HG03378 (cell line): Measurements from ENCODE around the gene CASTOR2.
"Not testable (repeated sequence)": the region's sequence is repeated elsewhere in the genome, so short reads cannot be mapped to it uniquely, and the experiment has no call there.

ENCODE experiments used
- ATAC-seq: cut with Tn5 transposase; IDR thresholded peaks from one replicate; pipeline ENCODE4 v1.9.1; 2021; ENCODE audit warnings: mild to moderate bottlenecking, moderate library complexity; ENCODE audit not compliant: unreplicated experiment

CASTOR2 gene

DNA sequence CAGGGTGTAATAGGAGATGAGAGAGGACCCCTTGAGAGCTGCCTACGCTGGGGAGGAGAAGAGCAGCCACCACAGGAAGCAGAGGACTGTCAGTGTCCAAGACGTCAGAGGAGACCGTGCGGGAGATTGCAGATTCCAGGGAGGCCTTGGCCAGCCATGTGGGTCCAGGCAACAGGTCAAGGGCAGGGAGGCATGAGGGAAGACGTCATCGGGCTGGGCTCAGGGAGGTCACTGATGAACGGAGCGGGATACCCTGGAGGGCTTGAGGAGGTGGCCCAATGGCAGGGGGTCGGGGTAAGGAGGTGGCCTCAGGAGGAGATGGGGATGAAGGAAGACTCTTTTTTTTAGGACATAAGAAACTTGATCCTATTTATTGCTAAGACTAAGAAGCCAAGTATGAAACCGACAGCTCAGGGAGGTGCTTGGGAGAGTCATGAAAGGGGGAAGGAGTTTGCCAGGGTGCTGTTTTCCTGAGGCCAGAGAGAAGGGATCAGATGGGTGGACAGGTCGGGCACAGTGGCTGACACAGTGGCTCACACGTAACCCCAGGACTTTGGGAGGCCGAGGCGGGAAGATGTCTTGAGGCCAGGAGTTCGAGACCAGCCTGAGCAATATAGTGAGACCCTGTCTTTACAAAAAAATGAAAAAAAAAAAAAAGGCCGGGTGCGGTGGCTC lies 30.5 kb downstream of the CASTOR2 start:
- not testable (repeated sequence) for ATAC-seq

GRCh38 chr7:74996361-74996760 lies 31.9 kb downstream of the CASTOR2 start:
- ATAC-seq: not testable (repeated sequence)

GRCh38 chr7:74997811-74998210 lies 33.3 kb downstream of the CASTOR2 start:
- ATAC-seq: not testable (repeated sequence)

DNA sequence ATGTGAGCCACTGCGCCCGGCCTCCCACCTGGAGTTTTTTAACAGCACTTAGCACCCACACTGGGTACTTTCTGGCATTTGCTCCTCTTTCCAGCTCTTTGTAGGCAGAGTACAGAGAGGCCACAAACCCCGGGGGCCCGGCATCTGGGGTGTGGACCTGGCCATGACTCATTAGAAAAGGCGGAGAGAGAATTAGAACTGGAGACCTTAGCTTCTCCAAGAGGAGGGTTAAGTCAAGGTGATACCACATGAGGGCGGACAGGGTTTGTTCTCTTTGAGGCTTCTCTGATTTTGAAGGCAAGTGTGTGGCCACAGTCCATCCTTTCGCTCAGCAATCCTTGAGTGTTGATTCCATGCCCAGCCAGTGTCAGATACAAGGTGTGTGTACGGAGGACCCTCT lies 36.9 kb downstream of the CASTOR2 start:
- ATAC-seq: not testable (repeated sequence)

GRCh38 chr7:75010036-75010435 lies 45.5 kb downstream of the CASTOR2 start:
- no peak for ATAC-seq

DNA sequence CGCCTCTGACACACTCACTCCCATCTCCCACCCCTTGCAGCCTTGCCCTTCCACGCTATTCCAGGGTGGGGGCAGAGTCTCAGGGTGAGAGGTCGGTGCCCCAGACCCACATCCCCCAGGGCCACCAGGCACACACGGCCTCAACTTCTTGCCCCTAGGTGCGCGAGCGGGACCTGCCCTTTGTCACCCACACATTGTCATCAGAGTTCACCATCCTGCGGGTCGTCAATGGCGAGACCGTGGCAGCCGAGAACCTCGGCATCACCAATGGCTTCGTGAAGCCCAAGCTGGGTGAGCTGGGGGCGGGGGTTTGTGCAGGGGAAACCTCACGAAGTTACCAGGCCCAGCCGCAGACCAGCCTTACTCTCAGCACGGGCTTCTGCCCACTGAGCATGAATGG lies 53.3 kb downstream of the CASTOR2 start:
- ATAC-seq: no peak

- ATAC-seq: no peak
Observed at GRCh38 chr7:75018570-75019364, 54.3 kb downstream of the CASTOR2 start.

GRCh38 chr7:75019800-75020199 lies 55.3 kb downstream of the CASTOR2 start:
- no peak for ATAC-seq

DNA sequence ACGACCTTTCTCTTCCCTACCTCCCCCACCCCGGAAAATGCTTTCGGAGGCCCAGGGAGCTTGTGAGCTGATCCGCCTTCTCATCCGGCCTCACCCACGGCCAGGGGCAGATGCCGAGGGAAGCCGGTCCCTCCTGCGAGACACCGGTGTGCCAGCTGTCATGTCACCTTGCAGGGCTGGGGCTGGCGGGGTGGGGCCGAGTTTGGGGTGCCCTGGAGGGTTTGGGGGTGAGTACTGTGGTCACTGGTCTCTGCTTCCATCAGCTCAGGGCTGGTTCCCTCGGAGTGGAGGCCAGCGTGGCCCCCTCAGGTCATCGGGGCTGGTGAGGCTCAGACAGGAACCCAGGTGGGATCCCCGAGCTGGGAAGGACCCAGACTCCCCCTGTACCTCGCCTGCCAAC lies 60.4 kb downstream of the CASTOR2 start:
- ATAC-seq: no peak

- no peak for ATAC-seq
Observed at GRCh38 chr7:75028299-75028698, 63.8 kb downstream of the CASTOR2 start.

DNA sequence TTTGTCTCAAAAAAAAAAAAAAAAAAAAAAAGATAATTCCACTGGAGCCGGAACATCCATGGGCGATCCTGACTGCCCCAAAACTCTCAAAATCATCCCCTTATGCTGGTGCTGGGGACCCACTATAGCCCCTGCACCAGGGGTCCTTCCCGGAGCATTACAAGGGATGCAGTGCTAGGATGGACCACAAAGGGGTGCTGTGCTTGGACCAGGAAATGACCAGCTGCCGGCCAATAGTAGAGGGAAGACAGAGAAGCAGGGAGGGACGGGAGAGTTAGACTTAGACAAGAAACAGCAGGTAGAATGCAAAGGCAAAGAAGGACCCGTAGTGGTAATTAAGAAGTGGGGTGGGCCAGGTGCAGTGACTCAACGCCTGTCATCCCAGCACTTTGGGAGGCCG lies 68.6 kb downstream of the CASTOR2 start:
- ATAC-seq: no peak

DNA sequence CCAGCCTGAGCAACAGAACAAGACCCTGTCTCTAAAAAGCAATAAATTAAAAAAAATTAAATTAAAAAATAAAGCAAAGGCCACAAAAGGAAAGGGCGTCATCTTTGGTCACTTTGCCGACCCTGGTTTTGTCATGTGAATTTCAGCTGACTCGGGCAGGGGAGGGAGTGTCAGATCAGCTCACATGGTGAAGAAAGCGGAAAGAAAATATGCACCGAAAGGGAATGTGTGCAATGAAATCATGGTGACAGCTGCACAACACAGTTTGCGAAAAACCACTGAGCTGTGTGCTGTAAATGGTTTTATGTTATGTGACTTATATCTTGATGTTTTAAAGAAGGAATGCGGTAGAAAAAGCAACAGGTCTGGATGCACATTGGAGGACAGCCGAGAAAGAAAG lies 69.3 kb downstream of the CASTOR2 start:
- ATAC-seq: no peak

DNA sequence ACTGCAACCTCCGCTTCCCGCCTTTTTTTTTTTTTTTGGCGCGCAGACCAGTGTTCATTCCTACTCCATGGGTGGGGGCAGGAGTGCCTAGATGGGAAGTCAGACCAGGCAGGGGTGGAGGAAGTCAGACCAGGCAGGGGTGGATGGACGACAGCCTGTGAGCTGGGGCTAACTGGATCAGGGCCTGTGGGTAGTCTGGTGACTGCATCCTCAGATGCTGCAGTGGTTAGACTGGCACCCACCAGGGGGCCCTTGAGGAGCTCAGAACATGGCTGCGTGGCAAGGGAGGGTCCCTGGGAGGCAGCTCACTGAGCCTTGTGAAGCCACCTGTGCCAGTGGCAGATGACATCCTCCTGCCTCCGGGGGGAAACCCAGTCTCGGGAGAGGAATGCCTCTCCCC lies 74.0 kb downstream of the CASTOR2 start:
- no peak for ATAC-seq

DNA sequence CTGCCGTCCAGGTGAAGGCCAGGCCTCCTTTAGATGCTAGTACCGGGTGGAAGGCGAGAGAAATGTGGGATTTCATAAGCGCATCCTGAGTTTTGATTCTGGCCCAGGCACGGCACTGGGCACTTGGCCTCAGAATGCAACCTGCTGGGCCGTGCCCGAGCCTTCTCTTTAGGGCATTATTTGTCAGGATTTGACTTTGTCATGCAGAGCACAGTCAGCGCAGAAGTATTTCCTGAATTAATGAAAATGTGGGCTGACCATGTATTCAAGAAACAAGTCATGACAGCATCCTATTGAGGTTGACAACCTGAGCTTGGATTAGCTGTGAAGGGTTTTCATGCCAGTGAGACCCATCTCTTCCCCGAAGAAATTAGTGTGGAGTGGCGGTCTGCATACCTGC lies 74.7 kb downstream of the CASTOR2 start:
- no peak for ATAC-seq

DNA sequence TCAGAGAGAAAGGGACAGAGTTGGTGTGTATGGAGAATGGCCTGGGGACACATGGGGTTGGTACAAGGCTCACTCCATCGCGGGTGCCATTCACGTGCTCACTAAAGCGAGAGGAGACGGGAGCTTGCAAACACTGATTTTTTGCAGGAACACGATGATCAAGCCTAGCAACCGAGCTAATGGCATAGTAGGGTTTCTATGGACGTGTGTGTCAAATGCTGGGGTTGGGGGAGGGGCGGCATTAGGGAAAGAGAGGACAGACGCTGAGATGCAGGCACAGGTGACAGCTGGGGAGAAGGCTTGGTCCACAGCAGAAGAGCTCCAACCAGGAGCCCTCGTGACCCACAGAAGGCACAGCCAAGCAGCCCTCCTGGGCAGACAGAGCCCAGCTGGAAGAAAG lies 75.2 kb downstream of the CASTOR2 start:
- no peak for ATAC-seq

DNA sequence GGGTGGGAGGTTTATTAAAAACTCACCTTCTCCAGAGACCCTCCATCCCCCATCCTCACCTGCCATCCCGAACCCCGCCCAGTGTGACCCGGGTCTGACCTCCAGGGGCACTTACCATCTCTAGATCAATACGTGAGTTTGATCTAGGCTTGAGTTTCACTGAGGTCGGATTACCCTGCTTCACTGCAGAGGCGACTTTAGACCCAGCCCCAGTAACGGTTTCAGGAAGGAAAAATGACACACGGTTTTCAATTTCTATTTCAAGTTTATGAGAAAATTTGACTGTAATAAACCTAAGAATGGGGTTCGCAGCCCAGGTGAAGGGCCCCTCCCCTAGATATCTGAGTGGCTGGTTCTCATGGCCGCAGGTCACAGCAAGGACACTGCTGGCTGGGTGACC lies 76.0 kb downstream of the CASTOR2 start:
- ATAC-seq: no peak

- ATAC-seq: no peak
Observed at GRCh38 chr7:75042286-75042685, 77.8 kb downstream of the CASTOR2 start.

GRCh38 chr7:75042831-75043703 lies 78.6 kb downstream of the CASTOR2 start:
- no peak for ATAC-seq

DNA sequence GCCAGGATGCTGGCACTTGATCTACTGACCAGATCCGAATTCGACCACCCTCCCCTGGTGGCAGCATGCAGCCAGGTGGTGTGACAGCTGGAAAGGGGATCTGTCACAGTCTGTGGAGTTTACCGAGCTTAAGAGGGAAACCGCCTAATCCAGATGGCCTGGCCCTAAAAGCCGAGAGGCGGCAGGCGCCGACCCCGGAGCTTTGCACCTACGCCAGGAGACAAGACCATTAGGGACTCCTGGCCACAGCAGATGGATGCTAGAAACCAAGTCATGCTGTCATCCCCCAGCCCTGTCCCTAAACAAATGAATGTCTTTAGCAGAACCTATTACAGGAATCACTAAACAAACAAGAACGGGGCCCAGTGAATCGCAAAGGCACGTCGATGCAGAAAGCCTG lies 81.4 kb downstream of the CASTOR2 start:
- ATAC-seq: no peak

DNA sequence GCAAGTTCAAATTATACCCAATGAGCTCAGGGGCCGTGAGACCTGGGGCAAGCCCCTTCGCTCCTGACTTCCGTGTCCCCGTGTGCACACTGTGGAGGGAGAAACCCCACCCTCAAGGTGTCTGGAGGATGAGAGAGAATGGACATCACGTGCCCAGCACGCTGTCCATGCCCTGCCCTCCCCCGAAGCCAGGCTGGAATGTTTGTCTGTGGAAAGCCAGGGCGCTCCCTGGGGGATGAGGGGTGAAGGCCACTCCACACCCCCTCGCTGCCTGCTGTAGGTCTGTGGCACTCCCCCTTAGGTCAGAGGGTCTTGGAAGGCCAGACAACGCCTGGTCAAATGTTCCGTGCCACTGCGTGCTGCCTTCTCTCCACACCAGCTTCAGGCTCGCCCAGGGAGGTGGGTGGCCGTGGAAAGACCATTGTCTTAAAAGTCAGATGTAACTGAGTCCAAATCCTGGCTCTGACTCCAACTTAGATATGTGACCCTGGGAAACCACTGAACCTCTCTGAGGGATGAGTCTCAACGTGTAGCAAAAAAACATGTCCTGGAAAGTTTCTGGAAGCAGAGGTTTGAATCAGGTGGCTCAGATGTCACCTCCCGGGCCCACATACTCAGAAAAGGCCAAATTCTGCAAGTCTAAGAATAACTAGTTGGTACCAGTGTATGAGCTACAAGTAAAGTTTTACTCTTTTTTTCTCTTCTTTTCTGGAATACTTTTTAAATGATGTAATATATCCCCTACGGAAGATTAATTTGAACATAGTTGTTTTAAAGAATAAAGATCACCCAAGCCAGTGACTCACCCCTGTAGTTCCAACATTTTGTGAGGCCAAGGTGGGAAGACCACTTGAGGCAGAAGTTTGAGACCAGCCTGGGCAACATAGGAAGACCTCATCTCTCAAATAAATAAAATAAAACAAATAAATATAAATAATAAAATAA lies 84.2 kb downstream of the CASTOR2 start:
- ATAC-seq: no peak
